GM12878 (cell line): ENCODE results near the gene AAR2. TPM values are rescaled to one million over a fixed set of nuclear protein-coding genes. Genes with fewer than 3 reads are reported as not detected.

Source experiments
- ATAC-seq: fragments of 200-7000 bp; cut with Tn5 transposase; 3 replicates; pipeline ENCODE4 v1.9.1; 2020; ENCODE audit warnings: mild to moderate bottlenecking, moderate library complexity
- BruUV-seq: library from RNA; stranded (reverse); fragments of 400-500 nt; replicated peaks from 2 replicates; lab custom pipeline; 2021; lab: Mats Ljungman, UMichigan
- CTCF ChIA-PET: fragments of 300-600 bp; sonication (Branson Sonifier 250); formaldehyde crosslinking; extraction: SDS; loops from one replicate; lab custom pipeline; 2021; ENCODE audit warnings: inconsistent platforms; lab: Yijun Ruan, JAX
- POLR2A ChIA-PET: fragments of 350-600 bp; formaldehyde crosslinking; extraction: SDS; loops from one replicate; lab custom pipeline; 2021; ENCODE audit warnings: inconsistent platforms; lab: Charles Lee
- RAD21 ChIA-PET: fragments of 300-600 bp; sonication (Branson Sonifier 250); formaldehyde crosslinking; loops from one replicate; lab custom pipeline; 2023; ENCODE audit warnings: antibody characterized with exemption; ENCODE audit not compliant: unreplicated experiment; lab: Charles Lee
- SMC1A ChIA-PET: fragments of 300-600 bp; sonication (Branson Sonifier 250); formaldehyde crosslinking; loops from one replicate; lab custom pipeline; 2023; ENCODE audit not compliant: unreplicated experiment, uncharacterized antibody; lab: Charles Lee
- DNase-seq: peaks from one replicate; pipeline ENCODE4 v3.0.0-alpha.2; 2011; ENCODE audit warnings: low read depth, low spot score
- FAIRE-seq: peaks from 3 replicates; lab custom pipeline; 2011; peaks lifted over from hg19 to GRCh38; lab: Jason Lieb, UNC
- H2AFZ ChIP-seq: 2 replicates; pipeline ENCODE4 v1.6.0; 2011; ENCODE audit warnings: low read depth, low read length, control low read depth; ENCODE audit not compliant: control insufficient read depth
- H3K27ac ChIP-seq: 2 replicates; pipeline ENCODE4 v1.5.1; 2011; ENCODE audit warnings: control low read depth; ENCODE audit not compliant: control insufficient read depth, insufficient read depth
- H3K27me3 ChIP-seq, 2 experiments: replicated peaks in 1 of 2; 2 replicates each; pipeline versions ENCODE4 v1.6.0 to v1.6.1; 2011; ENCODE audit warnings: low read length in 1 of 2; ENCODE audit not compliant: control insufficient read depth in 2 of 2, insufficient read depth in 2 of 2
- H3K36me3 ChIP-seq, 2 experiments: 2 replicates each; pipeline ENCODE4 v1.5.1; 2011; ENCODE audit warnings: low read length in 1 of 2; ENCODE audit not compliant: control insufficient read depth in 2 of 2, insufficient read depth in 2 of 2
- H3K4me1 ChIP-seq: 2 replicates; pipeline ENCODE4 v1.6.1; 2011; ENCODE audit warnings: mild to moderate bottlenecking, low read length, moderate library complexity, mixed read lengths; ENCODE audit not compliant: control insufficient read depth, insufficient read depth
- H3K4me2 ChIP-seq: 2 replicates; pipeline ENCODE4 v1.6.0; 2011; ENCODE audit warnings: control low read depth; ENCODE audit not compliant: control insufficient read depth, insufficient read depth
- H3K4me3 ChIP-seq: fragments of 200-600 bp; sonication (generic); 2 replicates; pipeline ENCODE4 v1.5.1; 2016
- H3K79me2 ChIP-seq: 2 replicates; pipeline ENCODE4 v1.6.0; 2011; ENCODE audit warnings: low read length; ENCODE audit not compliant: control insufficient read depth, insufficient read depth
- H3K9ac ChIP-seq: 2 replicates; pipeline ENCODE4 v1.8.0; 2011; ENCODE audit warnings: low read length, control low read depth, mixed read lengths; ENCODE audit not compliant: control insufficient read depth, insufficient read depth
- H3K9me3 ChIP-seq: replicated peaks from 3 replicates; pipeline ENCODE4 v1.5.1; 2011; ENCODE audit warnings: mild to moderate bottlenecking, low read length; ENCODE audit not compliant: control insufficient read depth, insufficient read depth
- H4K20me1 ChIP-seq: 2 replicates; pipeline ENCODE4 v1.6.0; 2011; ENCODE audit not compliant: control insufficient read depth, insufficient read depth
- CBX5 ChIP-seq: sonication (generic); IDR thresholded peaks from 2 replicates; pipeline ENCODE4 v1.6.1; 2016; ENCODE audit warnings: low read depth, moderate library complexity, mild to moderate bottlenecking, inconsistent platforms
- CUX1 ChIP-seq: IDR thresholded peaks from 2 replicates; pipeline ENCODE4 v1.6.1; 2012; ENCODE audit warnings: improper control_type of control experiment, low read depth, low read length; ENCODE audit not compliant: insufficient replicate concordance
- REST ChIP-seq: IDR thresholded peaks from 2 replicates; pipeline ENCODE4 v1.6.1; 2012; ENCODE audit warnings: mild to moderate bottlenecking, low read depth, low read length
- SRF ChIP-seq, 2 experiments: IDR thresholded peaks; 2 replicates each; pipeline ENCODE4 v1.6.1; 2011; ENCODE audit warnings: low read depth in 2 of 2, low read length in 2 of 2, mild to moderate bottlenecking in 1 of 2, moderate library complexity in 1 of 2
- ZSCAN29 ChIP-seq: fragments of 450-650 bp; IDR thresholded peaks from 2 replicates; pipeline ENCODE4 v1.6.1; 2017; ENCODE audit warnings: mild to moderate bottlenecking, moderate library complexity
- WGBS: methylation state at CpG from one replicate; pipeline ENCODE4 v1.1.6; 2016; ENCODE audit warnings: low lambda C conversion rate; ENCODE audit not compliant: insufficient replicate concordance, insufficient coverage; ENCODE audit errors: missing lambda C conversion rate; 5-methylcytosine and 5-hydroxymethylcytosine counted together
- in situ Hi-C: fragments of 300-500 bp; cut with MboI; formaldehyde crosslinking; loops from 9 replicates; pipeline ENCODE4 v1.14.3; 2018; ENCODE audit warnings: mixed read lengths
- intact Hi-C: fragments of 100-400 bp; cut with micrococcal nuclease; formaldehyde crosslinking; loops from one replicate; pipeline ENCODE4 v1.14.2; 2022; ENCODE audit not compliant: unreplicated experiment
- polyA plus RNA-seq, 11 experiments: library from polyadenylated mRNA; depleted of rRNA in 4 of 11; unstranded in 6 of 11; stranded (reverse) in 5 of 11; fragments of >200 nt; fragmentation: Nextera tagmentation in 4 of 11; fragmentation: Illumina TruSeq in 1 of 11; extraction: Ambion mirVana in 4 of 11; extraction: Trizol in 1 of 11; gene quantifications; 1 replicate in 1 of 11; 2 replicates in 10 of 11; pipeline versions ENCODE4 v1.2.1 to v1.2.3, GENCODE V29; 2011 to 2016; ENCODE audit warnings: inconsistent platforms in 2 of 11, missing spikeins in 2 of 11, low read depth in 1 of 11
- total RNA-seq, 4 experiments: library from RNA; depleted of rRNA in 3 of 4; stranded (reverse); fragments of >200 nt in 3 of 4; fragmentation: Illumina TruSeq in 1 of 4; extraction: Trizol in 1 of 4; gene quantifications; 2 replicates each; pipeline versions ENCODE4 v1.2.1 to v1.2.3, GENCODE V29; 2013 to 2021
- TF ChIP-seq, protein P1 (sequence below): fragments of 450-650 bp; IDR thresholded peaks from 2 replicates; pipeline ENCODE4 v1.6.1; 2017; ENCODE audit warnings: mild to moderate bottlenecking, moderate library complexity

The AAR2 gene
- total and polyA plus RNA-seq, 10 of the 15 experiments (the other 5 are each of a cell fraction or from before 2014, with no cell fraction given), result 6.5 to 41.7 (median 30.3) TPM

- Histone ChIP-seq H3K9me3 (no peaks in the 10 kb centered on the region), H3K36me3 (peaks cover 7% of the 10 kb centered on the region in 2 experiments), H2AFZ (no peak overlapping the region), H3K79me2 (no peaks in the 10 kb centered on the region), H3K4me1 (no peaks in the 10 kb centered on the region), H3K4me2 (no peak overlapping the region), H3K27ac (no peak overlapping the region), H4K20me1 (no peaks in the 10 kb centered on the region), H3K9ac (no peak overlapping the region), H3K27me3 (no peaks in the 10 kb centered on the region), H3K4me3 (no peak overlapping the region)
- DNase-seq (no peak), ATAC-seq (no peak), FAIRE-seq (no peak)
- CTCF ChIA-PET, result interaction anchor here (1.2 to 1.4 kb wide), 2 partner anchors 14 to 60 kb away, joined by 3 read pairs; no protein-coding TSS in a partner anchor
- SMC1A ChIA-PET, result no interaction called here
- RAD21 ChIA-PET, result no interaction called here
- POLR2A ChIA-PET, result no interaction called here
- TF ChIP-seq, protein P1, sequence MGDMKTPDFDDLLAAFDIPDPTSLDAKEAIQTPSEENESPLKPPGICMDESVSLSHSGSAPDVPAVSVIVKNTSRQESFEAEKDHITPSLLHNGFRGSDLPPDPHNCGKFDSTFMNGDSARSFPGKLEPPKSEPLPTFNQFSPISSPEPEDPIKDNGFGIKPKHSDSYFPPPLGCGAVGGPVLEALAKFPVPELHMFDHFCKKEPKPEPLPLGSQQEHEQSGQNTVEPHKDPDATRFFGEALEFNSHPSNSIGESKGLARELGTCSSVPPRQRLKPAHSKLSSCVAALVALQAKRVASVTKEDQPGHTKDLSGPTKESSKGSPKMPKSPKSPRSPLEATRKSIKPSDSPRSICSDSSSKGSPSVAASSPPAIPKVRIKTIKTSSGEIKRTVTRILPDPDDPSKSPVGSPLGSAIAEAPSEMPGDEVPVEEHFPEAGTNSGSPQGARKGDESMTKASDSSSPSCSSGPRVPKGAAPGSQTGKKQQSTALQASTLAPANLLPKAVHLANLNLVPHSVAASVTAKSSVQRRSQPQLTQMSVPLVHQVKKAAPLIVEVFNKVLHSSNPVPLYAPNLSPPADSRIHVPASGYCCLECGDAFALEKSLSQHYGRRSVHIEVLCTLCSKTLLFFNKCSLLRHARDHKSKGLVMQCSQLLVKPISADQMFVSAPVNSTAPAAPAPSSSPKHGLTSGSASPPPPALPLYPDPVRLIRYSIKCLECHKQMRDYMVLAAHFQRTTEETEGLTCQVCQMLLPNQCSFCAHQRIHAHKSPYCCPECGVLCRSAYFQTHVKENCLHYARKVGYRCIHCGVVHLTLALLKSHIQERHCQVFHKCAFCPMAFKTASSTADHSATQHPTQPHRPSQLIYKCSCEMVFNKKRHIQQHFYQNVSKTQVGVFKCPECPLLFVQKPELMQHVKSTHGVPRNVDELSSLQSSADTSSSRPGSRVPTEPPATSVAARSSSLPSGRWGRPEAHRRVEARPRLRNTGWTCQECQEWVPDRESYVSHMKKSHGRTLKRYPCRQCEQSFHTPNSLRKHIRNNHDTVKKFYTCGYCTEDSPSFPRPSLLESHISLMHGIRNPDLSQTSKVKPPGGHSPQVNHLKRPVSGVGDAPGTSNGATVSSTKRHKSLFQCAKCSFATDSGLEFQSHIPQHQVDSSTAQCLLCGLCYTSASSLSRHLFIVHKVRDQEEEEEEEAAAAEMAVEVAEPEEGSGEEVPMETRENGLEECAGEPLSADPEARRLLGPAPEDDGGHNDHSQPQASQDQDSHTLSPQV, result no peak
- TF ChIP-seq REST (no peak), CUX1 (no peak), CBX5 (no peak), SRF (IDR thresholded peaks at IDR 0.05; ENCODE audit: low read depth in 2 of 2, low read length in 2 of 2) (no peak), ZSCAN29 (no peak)
- WGBS, result 56% methylated on average over 16 of the region's 16 CpGs
- no TSS peak for BruUV-seq
- intact Hi-C loops, result no loop called here
- in situ Hi-C loops, result no loop called here
These were observed 23.1 kb downstream of the AAR2 start for GRCh38 chr20:36259177-36260061.
